GM23338 (cell line): Measurements from ENCODE around the gene ZSWIM3. TPM values are rescaled to one million over a fixed set of nuclear protein-coding genes. Genes with fewer than 3 reads are reported as not detected.

Source experiments
- ATAC-seq: fragments of 200-7000 bp; cut with Tn5 transposase; 3 replicates; pipeline ENCODE4 v1.9.1; 2020
- DNase-seq: peaks from one replicate; pipeline ENCODE4 v3.0.0-alpha.2; 2015; ENCODE audit warnings: low spot score
- H2AFZ ChIP-seq: fragments of 200-600 bp; sonication (generic); 2 replicates; pipeline ENCODE4 v1.8.0; 2016; ENCODE audit warnings: antibody characterized with exemption, mild to moderate bottlenecking, moderate library complexity
- H3F3A ChIP-seq: fragments of 200-600 bp; sonication (generic); replicated peaks from 2 replicates; pipeline ENCODE4 v1.8.0; 2017; ENCODE audit warnings: antibody characterized with exemption, mixed run types, low read depth
- H3K27ac ChIP-seq: fragments of 200-600 bp; sonication (generic); 2 replicates; pipeline ENCODE4 v1.6.1; 2016; ENCODE audit warnings: low read depth
- H3K27me3 ChIP-seq: fragments of 200-600 bp; sonication (generic); 2 replicates; pipeline ENCODE4 v1.8.0; 2016; ENCODE audit warnings: mild to moderate bottlenecking, mixed run types, moderate library complexity; ENCODE audit not compliant: insufficient read depth
- H3K36me3 ChIP-seq: fragments of 200-600 bp; sonication (generic); 2 replicates; pipeline ENCODE4 v1.8.0; 2016; ENCODE audit warnings: mild to moderate bottlenecking; ENCODE audit not compliant: insufficient read depth
- H3K4me1 ChIP-seq: fragments of 200-600 bp; sonication (generic); 2 replicates; pipeline ENCODE4 v1.8.0; 2016; ENCODE audit warnings: mild to moderate bottlenecking, moderate library complexity; ENCODE audit not compliant: insufficient read depth
- H3K4me2 ChIP-seq: fragments of 200-600 bp; sonication (generic); 2 replicates; pipeline ENCODE4 v1.7.1; 2017; ENCODE audit warnings: mixed run types
- H3K4me3 ChIP-seq: fragments of 200-600 bp; sonication (generic); 2 replicates; pipeline ENCODE4 v1.6.1; 2016; ENCODE audit warnings: mixed run types
- H3K79me2 ChIP-seq: fragments of 200-600 bp; sonication (generic); replicated peaks from 2 replicates; pipeline ENCODE4 v1.8.0; 2017; ENCODE audit warnings: mild to moderate bottlenecking; ENCODE audit not compliant: insufficient read depth
- H3K9me2 ChIP-seq: fragments of 200-600 bp; sonication (generic); 2 replicates; pipeline ENCODE4 v1.8.0; 2017; ENCODE audit not compliant: insufficient read depth
- H4K20me1 ChIP-seq: fragments of 200-600 bp; sonication (generic); replicated peaks from 2 replicates; pipeline ENCODE4 v1.8.0; 2017; ENCODE audit warnings: mild to moderate bottlenecking; ENCODE audit not compliant: insufficient read depth
- H3K27ac Mint-ChIP-seq: 2 replicates; pipeline ENCODE4 v1.8.0; 2020; ENCODE audit warnings: inconsistent platforms, mild to moderate bottlenecking, moderate library complexity, mixed read lengths
- H3K27me3 Mint-ChIP-seq: 3 replicates; pipeline ENCODE4 v1.8.0; 2022; ENCODE audit warnings: low read depth, mild to moderate bottlenecking, moderate library complexity, mixed read lengths, inconsistent platforms; ENCODE audit not compliant: insufficient read depth, poor library complexity
- H3K36me3 Mint-ChIP-seq: 3 replicates; pipeline ENCODE4 v1.8.0; 2021; ENCODE audit warnings: low read depth, mild to moderate bottlenecking, inconsistent platforms, moderate library complexity, mixed read lengths
- H3K4me1 Mint-ChIP-seq: 3 replicates; pipeline ENCODE4 v1.8.0; 2020; ENCODE audit warnings: mild to moderate bottlenecking, inconsistent platforms, mixed read lengths
- H3K4me3 Mint-ChIP-seq: 3 replicates; pipeline ENCODE4 v1.8.0; 2021; ENCODE audit warnings: moderate library complexity, mild to moderate bottlenecking, inconsistent platforms, mixed read lengths
- H3K9me3 Mint-ChIP-seq: 3 replicates; pipeline ENCODE4 v1.8.0; 2020; ENCODE audit warnings: moderate library complexity, mild to moderate bottlenecking, inconsistent platforms, mixed read lengths
- CREB1 ChIP-seq: fragments of 250-450 bp; sonication (Bioruptor Pico); IDR thresholded peaks from 2 replicates; pipeline ENCODE4 v1.5.0; 2020; ENCODE audit warnings: low read depth, mild to moderate bottlenecking, moderate library complexity
- EZH2 ChIP-seq: fragments of 200-600 bp; sonication (generic); IDR thresholded peaks from one replicate; pipeline ENCODE4 v1.8.0; 2017; ENCODE audit warnings: antibody characterized with exemption, mild to moderate bottlenecking, low read depth; ENCODE audit not compliant: unreplicated experiment
- JUNB ChIP-seq: IDR thresholded peaks from one replicate; pipeline ENCODE4 v1.6.1; 2016; ENCODE audit warnings: antibody characterized with exemption; ENCODE audit not compliant: unreplicated experiment
- NANOG ChIP-seq: IDR thresholded peaks from 2 replicates; pipeline ENCODE4 v1.6.1; 2016; ENCODE audit warnings: antibody characterized with exemption, borderline replicate concordance
- REST ChIP-seq: IDR thresholded peaks from one replicate; pipeline ENCODE4 v1.6.1; 2018; ENCODE audit warnings: antibody characterized with exemption; ENCODE audit not compliant: unreplicated experiment
- STAT1 ChIP-seq: IDR thresholded peaks from one replicate; pipeline ENCODE4 v1.6.1; 2016; ENCODE audit warnings: antibody characterized with exemption; ENCODE audit not compliant: unreplicated experiment
- ZNF331 ChIP-seq: fragments of 250-450 bp; sonication (Bioruptor Pico); IDR thresholded peaks from 2 replicates; pipeline ENCODE4 v1.5.0; 2020; ENCODE audit warnings: low read depth, mild to moderate bottlenecking, moderate library complexity
- ZNF462 ChIP-seq: fragments of 250-450 bp; sonication (Bioruptor Pico); IDR thresholded peaks from 2 replicates; pipeline ENCODE4 v1.5.0; 2020; ENCODE audit warnings: mild to moderate bottlenecking, moderate library complexity
- polyA plus RNA-seq: library from polyadenylated mRNA; unstranded; fragments of >200 nt; fragmentation: Nextera tagmentation; extraction: Ambion mirVana; gene quantifications from 2 replicates; pipeline ENCODE4 v1.2.1, GENCODE V29; 2016
- total RNA-seq: library from RNA; depleted of rRNA; stranded (reverse); fragments of >200 nt; shearing (Covaris generic); gene quantifications from 2 replicates; pipeline ENCODE4 v1.2.3, GENCODE V29; 2014
- TF ChIP-seq, protein P1 (sequence below), 2 experiments: fragments of 200-600 bp in 1 of 2; sonication (generic) in 1 of 2; conservative IDR thresholded peaks; 2 replicates each; pipeline versions ENCODE4 v1.5.1 to v1.6.1; 2016 to 2017; ENCODE audit warnings: antibody characterized with exemption in 2 of 2, low read depth in 2 of 2, mild to moderate bottlenecking in 2 of 2, moderate library complexity in 1 of 2
- TF ChIP-seq, protein P2 (sequence below): IDR thresholded peaks from 2 replicates; pipeline ENCODE4 v1.6.1; 2016; ENCODE audit warnings: antibody characterized with exemption

The ZSWIM3 gene
- total and polyA plus RNA-seq, 2 experiments from 2014 or later = 2.0 to 8.2 TPM

DNA sequence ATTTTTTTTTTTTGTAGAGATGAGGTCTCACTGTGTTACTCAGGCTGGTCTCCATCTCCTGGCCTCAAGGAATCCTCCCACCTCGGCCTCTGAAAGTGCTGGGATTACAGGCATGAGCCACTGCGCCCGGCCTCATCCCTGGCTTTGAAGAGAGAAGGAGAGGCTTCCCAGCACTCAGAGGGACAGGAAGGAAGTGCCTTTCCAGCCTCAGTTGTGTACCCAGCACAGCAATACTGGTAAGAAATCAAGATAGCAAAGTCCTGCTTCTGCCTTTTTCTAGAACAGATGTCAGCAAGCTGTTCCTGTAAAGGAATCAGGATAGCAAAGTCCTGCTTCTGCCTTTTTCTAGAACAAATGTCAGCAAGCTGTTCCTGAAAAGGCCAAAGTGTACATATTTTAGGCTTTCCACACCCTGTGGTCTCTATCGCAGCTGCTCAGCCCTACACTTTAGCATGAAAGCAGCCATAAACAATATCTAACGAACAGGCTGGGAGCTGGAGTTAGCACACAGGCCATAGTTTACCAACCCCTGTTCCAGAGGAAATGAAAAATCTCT lies 60.8 kb downstream of the ZSWIM3 start:
- H3K27ac ChIP-seq = no peak overlapping the region
- H3K79me2 ChIP-seq = no peaks in the 10 kb centered on the region
- ATAC-seq (no peak), DNase-seq (no peak)
- Mint-ChIP-seq H3K9me3 (no peaks in the 10 kb centered on the region), H3K27me3 (peaks cover 7% of the 10 kb centered on the region), H3K27ac (no peak overlapping the region), H3K4me3 (no peak overlapping the region), H3K36me3 (no peaks in the 10 kb centered on the region), H3K4me1 (peaks cover 10% of the 10 kb centered on the region)
- no peaks in the 10 kb centered on the region for H3K27me3 ChIP-seq
- no peak overlapping the region for H2AFZ ChIP-seq
- H3F3A ChIP-seq = no peaks in the 10 kb centered on the region
- no peaks in the 10 kb centered on the region for H3K36me3 ChIP-seq
- no peaks in the 10 kb centered on the region for H3K9me2 ChIP-seq
- no peak overlapping the region for H3K4me2 ChIP-seq
- H4K20me1 ChIP-seq = no peaks in the 10 kb centered on the region
- no peaks in the 10 kb centered on the region for H3K4me1 ChIP-seq
- H3K4me3 ChIP-seq = no peak overlapping the region
- TF ChIP-seq NANOG (no peak), REST (no peak), JUNB (no peak), CREB1 (CRISPR knock-in tag) (no peak), ZNF462 (CRISPR knock-in tag) (no peak), ZNF331 (CRISPR knock-in tag) (no peak), STAT1 (no peak), EZH2 (no peak)
- TF ChIP-seq, protein P1, sequence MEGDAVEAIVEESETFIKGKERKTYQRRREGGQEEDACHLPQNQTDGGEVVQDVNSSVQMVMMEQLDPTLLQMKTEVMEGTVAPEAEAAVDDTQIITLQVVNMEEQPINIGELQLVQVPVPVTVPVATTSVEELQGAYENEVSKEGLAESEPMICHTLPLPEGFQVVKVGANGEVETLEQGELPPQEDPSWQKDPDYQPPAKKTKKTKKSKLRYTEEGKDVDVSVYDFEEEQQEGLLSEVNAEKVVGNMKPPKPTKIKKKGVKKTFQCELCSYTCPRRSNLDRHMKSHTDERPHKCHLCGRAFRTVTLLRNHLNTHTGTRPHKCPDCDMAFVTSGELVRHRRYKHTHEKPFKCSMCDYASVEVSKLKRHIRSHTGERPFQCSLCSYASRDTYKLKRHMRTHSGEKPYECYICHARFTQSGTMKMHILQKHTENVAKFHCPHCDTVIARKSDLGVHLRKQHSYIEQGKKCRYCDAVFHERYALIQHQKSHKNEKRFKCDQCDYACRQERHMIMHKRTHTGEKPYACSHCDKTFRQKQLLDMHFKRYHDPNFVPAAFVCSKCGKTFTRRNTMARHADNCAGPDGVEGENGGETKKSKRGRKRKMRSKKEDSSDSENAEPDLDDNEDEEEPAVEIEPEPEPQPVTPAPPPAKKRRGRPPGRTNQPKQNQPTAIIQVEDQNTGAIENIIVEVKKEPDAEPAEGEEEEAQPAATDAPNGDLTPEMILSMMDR (conservative IDR thresholded peaks at IDR 0.05; ENCODE audit: low read depth in 2 of 2) = no peak
- TF ChIP-seq, protein P2, sequence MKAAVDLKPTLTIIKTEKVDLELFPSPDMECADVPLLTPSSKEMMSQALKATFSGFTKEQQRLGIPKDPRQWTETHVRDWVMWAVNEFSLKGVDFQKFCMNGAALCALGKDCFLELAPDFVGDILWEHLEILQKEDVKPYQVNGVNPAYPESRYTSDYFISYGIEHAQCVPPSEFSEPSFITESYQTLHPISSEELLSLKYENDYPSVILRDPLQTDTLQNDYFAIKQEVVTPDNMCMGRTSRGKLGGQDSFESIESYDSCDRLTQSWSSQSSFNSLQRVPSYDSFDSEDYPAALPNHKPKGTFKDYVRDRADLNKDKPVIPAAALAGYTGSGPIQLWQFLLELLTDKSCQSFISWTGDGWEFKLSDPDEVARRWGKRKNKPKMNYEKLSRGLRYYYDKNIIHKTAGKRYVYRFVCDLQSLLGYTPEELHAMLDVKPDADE = no peak
